ENCODE results near the gene PRELP. TPM values are rescaled to one million over a fixed set of nuclear protein-coding genes. Genes with fewer than 3 reads are reported as not detected.
"Not testable (repeated sequence)": the region's sequence is repeated elsewhere in the genome, so short reads cannot be mapped to it uniquely, and the experiment has no call there.

Gene PRELP
- total RNA-seq (2014; rRNA removed; shearing (Covaris generic)), result 0.07 TPM in 1 of 2 replicates, not detected in the other

DNA sequence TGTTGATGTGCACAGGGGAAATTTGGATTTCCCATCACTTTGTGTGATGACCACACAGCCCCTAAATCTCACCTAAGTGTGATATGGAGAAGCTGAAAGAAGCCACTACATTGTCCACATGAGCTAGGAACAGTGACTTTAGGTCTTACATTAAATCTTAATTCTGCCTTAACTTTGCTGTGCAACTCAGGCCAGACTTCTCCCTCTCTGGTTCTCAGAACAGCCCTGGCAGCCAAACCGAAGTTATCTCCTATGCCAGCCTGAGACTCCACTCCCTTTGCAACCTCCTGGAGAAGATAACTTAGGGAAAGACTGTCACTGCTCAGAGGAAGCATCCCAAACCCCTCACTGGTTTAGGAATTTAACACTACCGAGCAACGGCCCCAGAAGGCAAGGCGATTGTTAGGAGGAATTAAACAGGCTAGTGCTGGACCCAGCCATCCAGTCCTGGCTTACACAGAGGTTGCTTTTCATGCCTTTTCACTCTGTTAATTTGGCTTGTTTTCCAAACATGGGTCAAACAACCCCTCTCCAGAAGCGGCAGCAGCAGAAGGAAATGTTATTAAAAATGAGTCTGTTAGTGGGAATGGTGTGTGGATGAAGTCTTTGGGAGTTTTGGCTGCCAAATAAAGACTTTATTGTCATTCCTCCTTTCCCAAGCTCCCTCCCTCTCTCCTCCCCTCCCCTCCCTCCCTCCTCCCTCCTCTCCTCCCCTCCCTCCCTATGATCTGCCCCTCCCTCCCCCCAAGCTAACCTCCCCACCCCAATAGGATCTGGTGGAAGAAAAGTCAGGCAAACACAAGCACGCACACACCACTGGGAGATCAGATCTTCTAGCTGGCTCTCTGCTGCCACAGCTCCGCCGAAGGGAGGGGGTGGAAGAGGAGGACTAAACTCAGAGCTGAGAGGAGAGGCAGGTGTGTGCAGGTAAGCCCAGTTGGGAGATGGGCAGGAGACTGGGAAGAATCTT, at the start of gene PRELP:
TSS of gene PRELP (plus strand) at position 795 of the 970 bp plus-strand sequence. CDS start 7,379 bp downstream, outside the sequence.
- DNase-seq (ENCODE audit: low spot score), result no peak

DNA sequence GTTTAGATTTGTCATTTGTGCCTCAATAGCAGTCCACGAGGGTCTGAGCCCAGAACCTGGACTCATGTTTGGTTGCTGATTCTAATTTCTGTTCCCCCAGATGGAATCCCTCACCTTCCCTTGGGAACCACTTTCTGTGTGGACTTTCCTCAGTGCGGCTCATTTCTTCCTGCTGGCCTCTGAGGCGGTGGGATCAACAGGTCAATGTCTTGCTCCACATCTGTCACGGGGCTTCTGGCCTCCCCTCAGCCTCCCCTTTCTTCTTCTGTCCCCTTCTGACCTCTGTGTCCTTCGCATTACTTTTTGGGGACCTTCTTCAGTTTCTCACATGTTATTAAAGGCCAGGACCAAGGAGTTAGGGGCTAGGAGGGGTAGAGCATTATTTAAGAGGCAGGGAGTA, 49.2 kb upstream of the PRELP start:
- DNase-seq (ENCODE audit: low spot score), result no peak

DNA sequence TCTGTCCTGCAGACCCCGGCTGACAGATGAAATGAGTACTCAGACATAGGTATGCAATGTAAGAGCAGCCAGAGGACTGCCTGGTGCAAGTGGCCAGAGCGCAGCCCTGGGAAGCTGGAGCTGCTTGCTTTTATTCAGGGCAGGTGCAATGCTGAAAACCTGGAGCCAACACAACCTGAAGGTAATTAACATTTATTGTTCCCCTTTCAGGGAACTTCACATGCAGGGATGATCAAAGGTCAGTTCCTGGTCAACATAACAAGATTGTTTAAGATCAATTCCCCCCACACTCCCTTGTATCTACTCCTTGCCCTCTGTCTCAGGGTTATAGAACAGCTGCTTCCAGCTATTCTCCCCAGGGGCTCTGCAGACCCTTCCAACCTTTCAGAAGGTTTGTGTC, 48.7 kb upstream of the PRELP start:
- DNase-seq (ENCODE audit: low spot score), result no peak

GRCh38 chr1:203427451-203427850, 48.2 kb upstream of the PRELP start:
- no peak for DNase-seq (ENCODE audit: low spot score)

DNA sequence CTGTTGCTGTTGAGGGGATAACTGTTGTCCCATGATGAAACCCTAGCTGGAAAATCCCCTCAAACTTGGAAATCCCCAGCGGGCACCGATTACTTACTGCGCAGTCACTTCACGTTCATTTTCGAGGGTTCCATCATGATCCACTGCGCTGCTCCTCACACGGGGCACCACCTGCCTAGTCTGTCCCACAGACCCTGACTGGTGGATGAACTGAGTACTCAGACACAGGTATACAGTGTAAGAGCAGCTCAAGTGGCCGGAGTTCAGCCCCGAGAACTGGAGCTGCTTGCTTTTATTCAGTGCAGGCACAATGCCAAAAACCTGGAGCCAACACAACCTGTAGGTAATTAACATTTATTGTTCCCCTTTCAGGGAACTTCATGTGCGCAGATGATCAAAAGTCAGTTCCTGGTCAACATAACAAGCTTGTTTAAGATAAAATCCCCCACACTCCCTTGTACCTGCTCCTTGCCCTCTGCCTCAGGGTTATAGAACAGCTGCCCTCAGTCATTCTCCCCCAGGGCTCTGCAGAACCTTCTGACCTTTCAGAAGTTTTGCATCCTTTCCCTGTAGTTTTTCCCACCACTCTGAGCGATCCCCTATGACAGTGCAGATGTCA, 46.5 kb upstream of the PRELP start:
- DNase-seq (ENCODE audit: low spot score), result no peak

- no peak for DNase-seq (ENCODE audit: low spot score)
Observed at GRCh38 chr1:203435615-203436014, 40.0 kb upstream of the PRELP start.

- no peak for DNase-seq (ENCODE audit: low spot score)
Observed at GRCh38 chr1:203437696-203438315, 37.8 kb upstream of the PRELP start.

GRCh38 chr1:203439131-203439730, 36.4 kb upstream of the PRELP start:
- DNase-seq (ENCODE audit: low spot score), result no peak

DNA sequence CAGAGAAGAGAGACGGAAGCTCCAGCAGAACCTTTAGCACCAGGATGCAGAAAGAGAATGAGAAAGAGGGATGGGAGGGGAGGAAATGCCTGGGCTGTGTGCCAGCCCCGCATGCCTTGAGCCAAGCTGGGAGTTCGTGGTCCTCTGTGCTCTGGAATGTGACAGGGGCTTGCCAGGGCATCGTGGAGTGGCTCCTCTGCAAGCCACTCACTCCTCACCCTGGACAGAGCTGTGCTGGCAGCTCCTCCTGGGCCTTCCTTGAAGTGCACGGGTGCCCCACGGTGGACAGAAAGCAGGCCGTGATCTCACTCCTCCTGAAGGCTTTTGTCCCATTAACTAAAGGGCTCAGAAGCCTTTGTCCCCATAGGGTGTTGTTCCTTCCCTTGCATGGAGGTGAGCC, 34.8 kb upstream of the PRELP start:
- peak; percentile 86 for DNase-seq (ENCODE audit: low spot score)

GRCh38 chr1:203441766-203442165, 33.8 kb upstream of the PRELP start:
- no peak for DNase-seq (ENCODE audit: low spot score)

DNA sequence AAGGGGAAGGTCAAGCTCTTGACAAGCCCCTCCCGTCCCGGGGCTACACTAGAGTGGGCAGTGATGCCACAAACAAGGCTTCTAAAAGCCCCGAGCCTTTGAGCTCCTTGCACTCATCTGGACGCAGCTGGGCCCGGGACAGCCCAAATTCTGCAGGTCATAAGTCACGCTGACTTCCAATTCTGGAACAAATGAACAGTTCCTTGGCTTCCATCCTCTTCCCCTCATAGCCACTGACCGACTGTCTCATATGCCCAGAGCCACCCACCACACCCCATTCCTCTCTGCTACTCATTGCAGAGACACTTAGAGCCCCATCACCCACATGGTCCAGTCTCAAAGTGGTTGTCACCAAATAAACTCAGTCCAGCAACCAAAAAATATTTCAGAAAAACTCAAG, 32.8 kb upstream of the PRELP start:
- no peak for DNase-seq (ENCODE audit: low spot score)

GRCh38 chr1:203443296-203443695, 32.3 kb upstream of the PRELP start:
- no peak for DNase-seq (ENCODE audit: low spot score)

GRCh38 chr1:203444171-203444576, 31.4 kb upstream of the PRELP start:
- no peak for DNase-seq (ENCODE audit: low spot score)

DNA sequence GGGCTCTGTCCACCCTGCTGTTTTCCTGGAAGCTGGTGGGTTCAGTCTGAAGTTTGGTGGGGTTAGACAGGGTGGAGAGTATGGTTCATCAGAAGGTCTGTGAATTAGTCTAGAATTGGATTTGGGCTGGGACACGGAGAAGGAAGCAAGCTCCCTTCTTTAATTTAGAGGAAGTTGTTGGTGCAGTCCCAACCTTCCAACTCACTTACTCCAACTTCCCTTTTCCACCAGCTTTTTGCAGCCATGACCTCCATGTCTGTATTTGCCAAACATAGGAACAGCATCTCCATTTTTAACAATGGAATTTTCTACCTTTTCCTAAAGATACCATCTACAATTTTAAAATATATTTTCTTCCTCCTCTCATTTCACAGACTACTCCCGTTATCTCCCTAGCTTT, 28.5 kb upstream of the PRELP start:
- DNase-seq (ENCODE audit: low spot score), result no peak

GRCh38 chr1:203447598-203447997, 28.0 kb upstream of the PRELP start:
- DNase-seq (ENCODE audit: low spot score), result not testable (repeated sequence)

GRCh38 chr1:203448521-203449061, 27.0 kb upstream of the PRELP start:
- no peak for DNase-seq (ENCODE audit: low spot score)

DNA sequence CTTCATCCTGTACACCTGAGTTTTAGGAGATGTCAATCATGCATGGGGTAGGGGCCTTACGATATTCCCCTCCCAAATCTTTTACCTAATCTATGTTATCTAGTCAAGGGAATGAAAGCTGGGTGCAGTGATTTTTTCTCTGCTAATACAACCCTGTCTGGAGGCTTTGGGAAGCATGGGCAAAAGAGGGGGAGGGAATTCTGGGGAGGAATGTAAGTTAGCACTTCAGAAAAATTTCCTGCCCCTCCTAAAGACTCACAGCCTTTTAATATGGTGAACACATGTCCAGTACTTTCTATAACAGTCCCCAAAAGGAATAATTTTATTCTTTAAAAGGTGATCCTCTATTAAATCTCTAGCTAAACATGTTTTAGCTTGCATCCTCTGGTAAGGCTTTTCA, 25.6 kb upstream of the PRELP start:
- no peak for DNase-seq (ENCODE audit: low spot score)

DNA sequence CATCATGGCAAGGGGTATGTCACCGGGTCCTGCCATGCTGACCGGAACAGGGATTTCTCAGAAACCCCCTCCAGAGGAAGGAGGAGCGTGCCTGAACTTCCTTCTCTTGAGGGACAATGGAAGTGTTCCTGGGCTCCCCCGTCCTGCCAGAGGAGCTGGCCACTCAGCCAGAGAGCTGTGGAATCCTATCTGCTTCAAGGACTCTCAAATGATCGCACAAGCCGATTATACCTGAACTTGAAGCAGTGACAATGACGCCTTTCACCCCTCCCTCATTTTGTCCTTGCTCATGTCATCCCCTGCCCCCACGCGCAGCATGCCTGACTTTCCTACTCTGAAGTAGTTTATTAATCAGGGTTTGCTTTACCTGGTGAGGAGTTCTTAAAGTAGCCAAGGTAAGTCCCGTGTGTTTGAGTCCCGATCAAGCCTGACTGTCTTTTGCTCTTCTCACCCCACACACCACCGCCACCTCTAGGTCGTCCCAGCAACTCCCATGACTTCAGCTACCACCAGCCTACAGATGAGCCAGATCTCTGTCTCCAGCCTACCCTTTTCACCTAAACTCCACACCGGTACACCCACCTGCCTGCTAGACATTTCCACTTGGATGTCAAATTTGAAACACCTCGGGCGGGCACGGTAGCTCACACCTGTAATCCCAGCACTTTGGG, 25.0 kb upstream of the PRELP start:
- DNase-seq (ENCODE audit: low spot score), result no peak

- DNase-seq (ENCODE audit: low spot score), result no peak
Observed at GRCh38 chr1:203451836-203452784, 23.5 kb upstream of the PRELP start.

GRCh38 chr1:203453016-203453415, 22.6 kb upstream of the PRELP start:
- no peak for DNase-seq (ENCODE audit: low spot score)

Measured in A172 (cell line).